Measurements from ENCODE around the gene BFSP1. TPM values are rescaled to one million over a fixed set of nuclear protein-coding genes. Genes with fewer than 3 reads are reported as not detected.

BFSP1 gene
- total RNA-seq, 4 donors from 2014 or later, result 0.75 to 1.00 (median 0.82) TPM; not detected in 1

DNA sequence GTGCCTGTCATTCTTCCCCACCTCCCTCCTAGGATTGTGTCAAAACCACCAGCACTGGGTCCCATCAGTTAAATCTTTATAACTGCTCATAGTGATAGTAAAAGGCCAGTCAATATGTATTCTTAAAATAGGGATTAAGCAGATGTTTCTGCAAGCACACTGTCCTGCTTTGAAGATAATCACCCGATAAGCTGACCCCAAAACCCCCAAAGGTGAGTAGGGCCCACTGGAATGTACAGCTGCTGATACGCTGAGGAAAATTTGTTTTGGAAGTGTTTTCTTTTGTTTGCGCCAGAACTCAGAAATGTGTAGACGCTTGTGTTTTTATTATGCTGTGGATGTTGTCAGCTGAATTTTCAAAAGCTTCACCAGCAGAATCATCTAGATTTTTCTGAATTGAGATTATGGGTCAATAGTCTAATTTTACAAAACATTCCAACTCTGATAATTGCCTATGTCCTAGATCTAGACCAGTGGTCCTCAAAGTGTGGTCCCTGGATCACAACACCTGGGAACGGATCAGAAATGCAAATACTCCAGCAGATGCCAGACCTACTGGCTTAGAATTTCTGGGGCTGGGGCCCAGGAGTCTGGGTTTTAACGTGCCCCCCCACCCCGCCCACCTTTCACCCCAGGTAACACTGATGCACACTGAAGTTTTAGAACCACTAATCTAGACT is 11.4 kb downstream of the BFSP1 start:
- Histone ChIP-seq H3K9me3 (no peaks in the 10 kb centered on the region), H3K36me3 (no peaks in the 10 kb centered on the region), H3K27ac (no peak overlapping the region), H3K27me3 (no peaks in the 10 kb centered on the region), H3K4me1 (no peaks in the 10 kb centered on the region), H3K4me3 (no peak overlapping the region)
- no peak for DNase-seq
- TF ChIP-seq POLR2AphosphoS5 (IDR thresholded peaks at IDR 0.05) (no peak), EP300 (IDR thresholded peaks at IDR 0.05; ENCODE audit: low read depth) (no peak), POLR2A (IDR thresholded peaks at IDR 0.05) (no peak)
- TF ChIP-seq, protein P1, sequence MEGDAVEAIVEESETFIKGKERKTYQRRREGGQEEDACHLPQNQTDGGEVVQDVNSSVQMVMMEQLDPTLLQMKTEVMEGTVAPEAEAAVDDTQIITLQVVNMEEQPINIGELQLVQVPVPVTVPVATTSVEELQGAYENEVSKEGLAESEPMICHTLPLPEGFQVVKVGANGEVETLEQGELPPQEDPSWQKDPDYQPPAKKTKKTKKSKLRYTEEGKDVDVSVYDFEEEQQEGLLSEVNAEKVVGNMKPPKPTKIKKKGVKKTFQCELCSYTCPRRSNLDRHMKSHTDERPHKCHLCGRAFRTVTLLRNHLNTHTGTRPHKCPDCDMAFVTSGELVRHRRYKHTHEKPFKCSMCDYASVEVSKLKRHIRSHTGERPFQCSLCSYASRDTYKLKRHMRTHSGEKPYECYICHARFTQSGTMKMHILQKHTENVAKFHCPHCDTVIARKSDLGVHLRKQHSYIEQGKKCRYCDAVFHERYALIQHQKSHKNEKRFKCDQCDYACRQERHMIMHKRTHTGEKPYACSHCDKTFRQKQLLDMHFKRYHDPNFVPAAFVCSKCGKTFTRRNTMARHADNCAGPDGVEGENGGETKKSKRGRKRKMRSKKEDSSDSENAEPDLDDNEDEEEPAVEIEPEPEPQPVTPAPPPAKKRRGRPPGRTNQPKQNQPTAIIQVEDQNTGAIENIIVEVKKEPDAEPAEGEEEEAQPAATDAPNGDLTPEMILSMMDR (IDR thresholded peaks at IDR 0.05), result no peak
- intact Hi-C loops (cut with DNase I; ENCODE audit: low total_unique reads), result no loop called here
- 87 to 95% methylated on average over 3 to 7 of the region's 7 CpGs for WGBS, 2 donors (ENCODE audit: low coverage in 1 of 2)
- in situ Hi-C loops (cut with MboI; ENCODE audit: low pct_ligation_motif_present in 1 of 4, low pct_unique_long_range_greater_than_20kb in 1 of 4, low sequenced_read_pairs in 3 of 4), result loop anchor here (10.0 to 25.0 kb wide), 6 partner anchors 385 to 768 kb away; partner anchors contain the start of gene ZNF133 (in 4 of the 4)

DNA sequence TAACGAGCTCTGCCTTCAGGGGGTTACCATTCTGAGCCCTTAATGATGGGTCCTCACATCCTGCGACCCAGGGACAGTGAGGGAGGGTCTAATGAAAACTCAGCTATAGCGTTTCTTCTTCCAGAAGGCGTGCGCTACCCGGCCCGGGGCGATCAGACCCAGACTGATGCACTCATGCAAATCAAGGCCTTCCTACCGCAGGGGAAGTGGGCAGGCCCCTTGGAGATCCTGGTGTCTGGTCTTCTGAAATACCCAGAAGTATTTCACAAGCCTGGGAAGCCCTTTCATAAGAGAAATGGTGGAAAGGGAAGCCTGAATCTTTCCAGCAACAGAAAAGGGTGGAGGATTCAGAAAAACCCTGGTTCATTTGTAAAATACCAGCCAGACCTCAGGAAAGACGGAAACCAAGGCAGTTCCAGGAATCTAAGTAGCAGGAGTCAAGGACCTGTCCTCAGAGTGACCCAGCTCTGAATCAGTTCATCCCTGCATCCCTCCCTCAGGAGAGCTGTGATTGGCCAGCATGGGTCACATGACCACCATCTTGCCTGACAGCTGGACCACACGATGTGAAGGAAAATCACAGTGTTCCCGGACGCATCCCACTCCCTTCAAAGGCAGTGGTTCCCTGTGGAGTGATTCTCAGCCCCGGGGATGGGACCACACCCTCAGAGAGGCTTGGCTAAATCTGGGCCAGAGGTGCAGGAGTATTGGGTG is 12.7 kb downstream of the BFSP1 start:
- Histone ChIP-seq H3K36me3 (no peaks in the 10 kb centered on the region), H3K27ac (no peak overlapping the region), H3K27me3 (no peaks in the 10 kb centered on the region), H3K9me3 (no peaks in the 10 kb centered on the region), H3K4me3 (no peak overlapping the region), H3K4me1 (no peaks in the 10 kb centered on the region)
- intact Hi-C loops (cut with DNase I; ENCODE audit: low total_unique reads) (no loop called here), in situ Hi-C loops (cut with MboI; ENCODE audit: low pct_ligation_motif_present in 1 of 4, low pct_unique_long_range_greater_than_20kb in 1 of 4, low sequenced_read_pairs in 3 of 4) (loop anchor here (10.0 to 25.0 kb wide), 6 partner anchors 386 to 769 kb away; partner anchors contain the start of gene ZNF133 (in 4 of the 4))
- TF ChIP-seq EP300 (IDR thresholded peaks at IDR 0.05; ENCODE audit: low read depth), result no peak
- TF ChIP-seq, protein P1 (IDR thresholded peaks at IDR 0.05), result no peak
- no peak for TF ChIP-seq POLR2A (IDR thresholded peaks at IDR 0.05)
- no peak for TF ChIP-seq POLR2AphosphoS5 (IDR thresholded peaks at IDR 0.05)
- whole genome bisulfite sequencing, 2 donors (ENCODE audit: low coverage in 1 of 2), result 70 to 75% methylated on average over 2 to 14 of the region's 14 CpGs
- DNase-seq, result no peak

DNA sequence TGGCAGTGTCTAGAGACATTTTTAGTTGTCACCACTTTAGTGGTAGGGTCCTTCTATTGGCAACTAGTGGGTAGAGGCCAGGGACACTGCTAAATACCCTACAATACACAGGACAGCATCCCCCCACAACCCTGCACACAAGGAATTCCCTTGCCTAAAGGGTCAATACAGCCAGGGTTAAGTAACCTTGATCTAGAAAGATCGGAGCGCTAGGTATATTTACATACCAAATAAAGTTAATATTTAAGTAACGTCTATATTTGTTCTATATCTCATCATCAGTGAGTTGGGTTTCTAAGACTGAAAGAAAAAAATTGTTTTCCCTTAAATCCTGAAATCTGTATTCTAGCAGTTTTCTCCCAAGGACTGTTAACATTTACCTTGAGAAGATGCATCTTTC is 16.1 kb downstream of the BFSP1 start:
- Histone ChIP-seq H3K4me1 (no peaks in the 10 kb centered on the region), H3K27me3 (no peaks in the 10 kb centered on the region), H3K4me3 (no peak overlapping the region), H3K27ac (no peak overlapping the region), H3K36me3 (no peaks in the 10 kb centered on the region), H3K9me3 (no peaks in the 10 kb centered on the region)
- in situ Hi-C loops (cut with MboI; ENCODE audit: low pct_ligation_motif_present in 1 of 4, low pct_unique_long_range_greater_than_20kb in 1 of 4, low sequenced_read_pairs in 3 of 4) (loop anchor here (10.0 to 25.0 kb wide), 6 partner anchors 390 to 772 kb away; partner anchors contain the start of gene ZNF133 (in 4 of the 4)), intact Hi-C loops (cut with DNase I; ENCODE audit: low total_unique reads) (no loop called here)
- no peak for DNase-seq
- 64 to 82% methylated on average over 3 of the region's 3 CpGs for WGBS, 2 donors (ENCODE audit: low coverage in 1 of 2)
- TF ChIP-seq EP300 (IDR thresholded peaks at IDR 0.05; ENCODE audit: low read depth) (no peak), POLR2AphosphoS5 (IDR thresholded peaks at IDR 0.05) (no peak), POLR2A (IDR thresholded peaks at IDR 0.05) (no peak)
- TF ChIP-seq, protein P1 (IDR thresholded peaks at IDR 0.05), result no peak

DNA sequence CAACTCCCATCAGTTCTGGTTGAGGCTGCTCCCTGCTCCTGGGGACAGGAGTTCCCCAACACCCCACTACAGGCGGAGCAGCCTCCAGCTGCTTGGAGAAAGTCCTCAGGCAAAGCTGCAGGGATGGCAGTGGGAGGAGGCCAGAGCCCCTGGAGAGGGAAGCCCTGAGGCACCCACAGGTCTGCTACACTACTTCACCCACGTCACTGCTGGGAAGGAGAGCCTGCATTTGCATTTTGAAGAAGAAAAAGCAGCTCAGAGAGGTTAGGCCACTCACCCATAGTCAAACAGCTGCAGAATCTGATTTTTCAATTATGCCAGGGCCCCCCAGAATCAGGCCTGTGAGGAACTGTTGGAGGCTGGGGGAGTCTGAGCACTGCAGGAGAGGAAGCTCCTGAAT is 17.2 kb downstream of the BFSP1 start:
- in situ Hi-C loops (cut with MboI; ENCODE audit: low pct_ligation_motif_present in 1 of 4, low pct_unique_long_range_greater_than_20kb in 1 of 4, low sequenced_read_pairs in 3 of 4), result loop anchor here (10.0 to 25.0 kb wide), 6 partner anchors 391 to 773 kb away; partner anchors contain the start of gene ZNF133 (in 4 of the 4)
- 91% methylated on average over 2 of the region's 2 CpGs; no CpG with 5 or more reads in 1 of the 2 donors for WGBS, 2 donors (ENCODE audit: low coverage in 1 of 2)
- intact Hi-C loops (cut with DNase I; ENCODE audit: low total_unique reads), result no loop called here
- no peak overlapping the region for H3K27ac ChIP-seq
- DNase-seq, result no peak
- H3K27me3 ChIP-seq, result no peaks in the 10 kb centered on the region
- no peak overlapping the region for H3K4me3 ChIP-seq
- TF ChIP-seq POLR2AphosphoS5 (IDR thresholded peaks at IDR 0.05) (no peak), POLR2A (IDR thresholded peaks at IDR 0.05) (no peak), EP300 (IDR thresholded peaks at IDR 0.05; ENCODE audit: low read depth) (no peak)
- TF ChIP-seq, protein P1 (IDR thresholded peaks at IDR 0.05), result no peak
- no peaks in the 10 kb centered on the region for H3K9me3 ChIP-seq
- H3K4me1 ChIP-seq, result no peaks in the 10 kb centered on the region
- H3K36me3 ChIP-seq, result no peaks in the 10 kb centered on the region
